Fibroblast of villous mesenchyme (primary cell): ENCODE data around the gene MSI2. TPM values are rescaled to one million over a fixed set of nuclear protein-coding genes. Genes with fewer than 3 reads are reported as not detected.

ENCODE experiments used
- DNase-seq: peaks from one replicate; pipeline ENCODE4 v3.0.0-alpha.2; 2010; ENCODE audit warnings: low read depth
- H3K4me3 ChIP-seq: 2 replicates; pipeline ENCODE4 v1.5.1; 2011; ENCODE audit warnings: low read depth, mild to moderate bottlenecking, low read length
- CTCF ChIP-seq: IDR thresholded peaks from 2 replicates; pipeline ENCODE4 v1.5.1; 2012; ENCODE audit warnings: low read depth, mild to moderate bottlenecking, low read length; ENCODE audit not compliant: insufficient read depth
- total RNA-seq: library from RNA; depleted of rRNA; stranded (reverse); fragments of >200 nt; gene quantifications from 2 replicates; pipeline ENCODE4 v1.2.3, GENCODE V29; 2012

Gene MSI2
- total RNA-seq, 1 donor, result 50.1 TPM

- no peak for TF ChIP-seq CTCF
- DNase-seq, result no peak
- H3K4me3 ChIP-seq, result no peak overlapping the region
These were observed 81.1 kb downstream of the MSI2 start for GRCh38 chr17:57337390-57337789.

DNA sequence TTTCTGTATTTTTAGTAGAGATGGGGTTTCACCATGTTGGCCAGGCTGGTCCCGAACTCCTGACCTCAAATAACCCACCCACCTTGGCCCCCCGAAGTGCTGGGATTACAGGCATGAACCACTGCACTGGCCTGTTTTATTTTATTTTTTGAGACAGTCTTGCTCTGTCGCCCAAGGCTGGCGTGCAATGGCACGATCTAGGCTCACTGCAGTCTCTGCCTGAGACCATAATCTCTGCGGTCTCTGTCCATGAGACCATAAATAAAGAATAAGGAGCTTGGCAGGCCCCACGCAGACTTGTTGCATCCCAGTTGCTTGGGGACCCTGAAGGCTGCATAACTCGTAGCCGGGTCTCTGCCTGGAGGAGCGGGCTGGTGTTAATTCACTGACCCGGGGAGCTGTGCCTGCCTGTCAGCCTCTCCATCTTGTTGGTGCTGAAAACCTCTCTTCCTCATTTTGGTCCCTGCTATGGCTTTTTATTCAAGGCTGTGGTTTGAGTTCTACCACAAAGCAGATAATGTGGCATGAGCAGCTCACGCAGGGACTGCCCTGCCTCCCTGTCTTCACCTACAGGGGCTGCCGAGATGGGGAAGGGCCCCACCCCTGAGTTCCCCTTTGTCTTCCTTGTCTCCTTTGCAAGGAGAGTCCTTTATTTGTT lies 82.1 kb downstream of the MSI2 start:
- no peak for TF ChIP-seq CTCF
- H3K4me3 ChIP-seq, result no peak overlapping the region
- no peak for DNase-seq

GRCh38 chr17:57340160-57340981 lies 84.0 kb downstream of the MSI2 start:
- no peak for DNase-seq
- no peak for TF ChIP-seq CTCF
- no peak overlapping the region for H3K4me3 ChIP-seq

DNA sequence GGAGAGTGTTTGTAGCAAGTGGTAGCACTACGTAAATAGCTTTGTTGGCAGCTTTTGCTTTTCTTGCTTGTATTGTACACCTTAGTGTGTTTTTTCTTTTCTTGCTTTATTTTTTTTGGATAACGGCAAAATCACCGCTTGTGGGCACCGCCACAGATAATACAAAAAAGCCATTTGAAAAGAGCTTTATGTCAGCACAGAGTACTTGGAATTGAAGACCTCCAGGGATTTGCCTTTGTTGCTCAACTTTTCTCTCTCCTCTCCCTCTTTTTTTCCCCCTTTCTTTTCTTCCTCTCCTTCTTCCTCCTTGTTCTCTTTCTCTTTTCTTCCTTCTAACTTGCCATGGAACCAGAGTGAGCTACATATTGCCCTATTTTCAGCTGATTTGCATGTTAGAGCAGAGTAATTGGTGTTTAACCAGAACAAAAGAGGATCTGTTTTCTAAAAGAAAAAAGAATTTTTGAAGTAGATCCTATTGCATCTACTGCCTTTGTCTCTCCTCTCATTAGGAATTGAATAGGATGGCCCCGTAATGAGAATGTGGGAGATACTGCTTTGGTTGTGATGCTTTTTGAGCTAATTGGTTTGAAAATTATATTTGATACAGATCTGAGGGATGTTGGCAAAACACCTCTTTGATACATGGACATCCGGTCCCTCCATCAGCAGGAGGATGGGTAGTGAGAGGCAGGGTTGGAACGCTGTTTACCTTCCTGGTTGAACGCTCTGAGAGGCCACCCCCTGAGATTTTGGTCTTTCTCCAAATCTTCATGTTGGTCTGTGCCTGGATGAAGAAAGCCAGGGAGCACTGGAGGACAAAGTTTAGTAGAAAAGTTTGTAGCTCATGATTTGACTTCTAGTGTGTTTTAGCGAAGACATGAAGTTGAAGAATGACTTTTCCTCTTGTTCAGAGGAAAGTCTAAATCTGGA lies 85.6 kb downstream of the MSI2 start:
- H3K4me3 ChIP-seq, result no peak overlapping the region
- TF ChIP-seq CTCF, result no peak
- DNase-seq, result no peak

GRCh38 chr17:57342963-57343589 lies 86.8 kb downstream of the MSI2 start:
- H3K4me3 ChIP-seq, result no peak overlapping the region
- no peak for DNase-seq
- TF ChIP-seq CTCF, result no peak

- no peak overlapping the region for H3K4me3 ChIP-seq
- DNase-seq, result no peak
- TF ChIP-seq CTCF, result no peak
These were observed 87.4 kb downstream of the MSI2 start for GRCh38 chr17:57343717-57344116.
